Midbrain (tissue), 1 donor: ENCODE data around the gene MT1F.

Source experiments
- DNase-seq: peaks from one replicate; lab custom pipeline; 2025; lab: John Stamatoyannopoulos, UW

Gene MT1F

DNA sequence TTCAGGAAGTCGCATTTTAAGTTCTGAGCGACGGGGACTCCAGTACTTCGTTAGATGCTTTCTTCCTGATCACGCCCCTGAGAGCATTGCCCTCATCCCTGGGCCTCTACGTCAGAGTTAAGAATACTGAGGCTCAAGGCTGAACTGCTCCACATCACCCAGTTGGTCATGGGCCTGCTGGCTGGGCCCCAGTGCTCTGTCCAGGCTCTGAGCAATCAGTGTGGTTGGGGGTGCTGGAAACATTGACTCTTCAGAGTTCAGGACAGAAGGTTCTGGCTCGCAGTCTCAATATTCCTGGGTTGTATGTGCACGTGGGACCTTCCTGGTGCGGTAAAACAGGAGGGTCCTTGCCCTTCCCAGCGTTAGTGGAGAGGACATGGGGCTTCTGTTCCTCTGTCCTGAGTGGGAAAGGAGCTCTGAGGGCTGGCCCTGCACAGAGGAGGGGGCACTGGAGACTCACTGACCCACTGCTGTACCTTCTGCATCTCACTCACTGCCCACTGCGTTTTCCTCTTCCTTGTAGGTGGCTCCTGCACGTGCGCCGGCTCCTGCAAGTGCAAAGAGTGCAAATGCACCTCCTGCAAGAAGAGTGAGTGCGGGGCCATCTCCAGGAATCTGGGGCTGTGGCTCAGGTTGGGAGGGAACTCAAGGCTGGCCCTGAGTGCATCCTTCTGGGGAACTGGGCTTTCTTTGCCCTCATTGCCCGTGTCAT, 31.7 kb upstream of the MT1F start:
- no peak for DNase-seq

- no peak for DNase-seq
Observed at GRCh38 chr16:56626685-56627084, 31.1 kb upstream of the MT1F start.

DNA sequence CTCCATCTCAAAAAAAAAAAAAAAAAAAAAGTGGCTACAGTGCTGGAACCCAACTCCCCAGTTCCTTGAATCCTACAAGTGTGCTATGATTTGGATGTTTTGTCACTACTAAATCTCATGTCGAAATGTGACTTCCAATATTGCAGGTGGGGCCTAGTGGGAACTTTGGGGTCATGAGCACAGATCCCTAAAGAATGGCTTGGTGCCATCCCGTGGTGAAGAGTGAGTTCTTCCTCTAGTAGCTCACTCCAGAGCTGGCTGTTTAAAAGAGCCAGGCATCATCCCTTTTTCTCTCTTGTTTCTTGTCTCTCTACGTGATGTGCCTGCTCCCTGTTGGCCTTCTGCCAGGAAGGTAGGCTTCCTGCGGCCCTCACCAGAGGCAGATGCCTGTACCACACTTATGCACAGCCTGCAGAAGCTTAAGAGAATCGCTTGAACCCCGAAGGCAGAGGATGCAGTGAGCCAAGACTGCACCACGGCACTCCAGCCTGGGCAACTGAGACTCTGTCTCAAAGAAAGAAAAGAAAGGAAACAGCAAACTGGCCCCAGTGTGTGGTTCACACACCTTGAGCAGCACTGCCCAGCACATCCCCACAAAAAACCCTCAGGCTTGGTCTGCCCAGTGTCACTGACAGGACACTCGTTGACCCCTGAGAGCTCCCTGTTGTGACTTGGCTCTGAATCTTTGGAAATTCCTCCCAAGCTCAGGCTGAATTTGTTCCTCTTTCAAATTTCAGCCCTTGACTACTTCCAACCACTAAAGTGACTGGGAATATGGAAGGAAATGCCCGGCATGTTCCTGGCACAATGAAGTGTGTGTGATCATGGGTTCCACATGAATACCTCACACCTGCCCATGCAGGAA, 29.0 kb upstream of the MT1F start:
- no peak for DNase-seq

GRCh38 chr16:56629531-56629930, 28.2 kb upstream of the MT1F start:
- DNase-seq = no peak

DNA sequence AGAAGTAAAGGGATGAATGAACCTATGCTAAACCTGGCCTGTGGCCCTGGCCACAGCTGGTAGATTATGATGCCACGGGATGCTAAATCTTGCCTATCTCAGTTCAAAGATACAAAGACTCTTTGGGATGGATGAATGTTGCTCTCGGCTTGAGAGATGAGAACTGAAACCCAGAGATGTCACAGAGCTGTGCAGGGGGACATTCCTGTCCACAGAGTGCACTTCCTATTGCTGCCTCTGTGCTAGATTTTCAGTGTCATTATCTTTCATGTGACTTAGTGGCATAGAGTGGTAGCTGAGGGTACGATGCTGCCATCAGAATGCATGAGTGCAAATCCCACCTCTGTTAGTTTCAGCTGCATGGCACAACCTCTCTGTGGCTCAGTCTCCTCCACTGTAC, 27.6 kb upstream of the MT1F start:
- no peak for DNase-seq

DNA sequence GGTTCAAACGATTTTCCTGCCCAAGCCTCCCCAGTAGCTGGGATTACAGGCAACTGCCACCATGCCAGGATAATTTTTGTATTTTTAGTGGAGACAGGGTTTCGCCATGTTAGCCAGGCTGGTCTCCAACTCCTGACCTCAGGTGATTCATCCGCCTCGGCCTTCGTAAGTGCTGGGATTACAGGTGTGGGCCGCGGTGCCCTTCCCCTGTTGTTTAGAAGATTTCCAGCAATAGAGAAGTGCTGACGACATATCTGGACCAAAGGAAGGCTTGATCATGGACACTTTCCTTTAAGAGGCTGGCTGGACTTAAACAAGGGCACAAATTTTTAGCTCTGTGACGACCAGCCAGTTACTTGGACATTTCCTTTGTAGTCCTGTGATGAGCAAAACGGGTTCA, 26.6 kb upstream of the MT1F start:
- DNase-seq = no peak

- DNase-seq = no peak
Observed at GRCh38 chr16:56631832-56632155, 26.0 kb upstream of the MT1F start.

DNA sequence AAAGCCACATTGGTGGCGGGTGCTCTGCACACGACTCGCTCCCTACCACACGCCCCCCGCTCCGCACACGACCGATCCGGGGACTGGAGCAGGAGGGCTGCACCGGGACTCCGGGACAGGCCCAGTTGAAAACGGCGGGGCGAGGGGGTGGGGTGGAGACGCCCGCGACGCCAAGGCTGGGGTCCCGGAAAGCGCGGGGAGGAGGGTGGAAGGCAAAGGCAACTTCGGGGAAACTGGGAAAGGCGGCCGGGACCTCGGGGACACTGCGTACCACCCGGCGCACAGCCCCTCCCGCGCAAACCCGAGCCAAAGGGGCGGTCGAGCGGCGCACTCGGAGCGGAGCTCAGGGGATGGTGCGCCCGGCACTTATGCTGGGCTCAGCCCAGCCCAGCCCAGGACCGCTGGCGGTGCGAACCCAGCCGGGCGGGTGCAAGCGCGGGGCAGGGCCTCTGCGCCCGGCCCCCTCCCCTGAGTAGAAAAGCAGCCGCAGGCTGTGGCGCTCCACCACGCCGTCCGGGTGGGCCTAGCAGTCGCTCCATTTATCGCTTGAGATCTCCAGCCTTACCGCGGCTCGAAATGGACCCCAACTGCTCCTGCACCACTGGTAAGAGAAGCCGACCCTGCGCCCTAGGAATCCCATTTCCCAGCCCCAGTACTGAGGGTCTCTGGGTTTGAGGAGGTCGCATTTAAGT, 25.5 kb upstream of the MT1F start, which contains the start of gene MT1M:
Gene MT1M (plus strand): TSS at position 504 of the 692 bp plus-strand sequence. CDS start 73 bp downstream, at position 577.
- DNase-seq = peak; percentile 72

DNA sequence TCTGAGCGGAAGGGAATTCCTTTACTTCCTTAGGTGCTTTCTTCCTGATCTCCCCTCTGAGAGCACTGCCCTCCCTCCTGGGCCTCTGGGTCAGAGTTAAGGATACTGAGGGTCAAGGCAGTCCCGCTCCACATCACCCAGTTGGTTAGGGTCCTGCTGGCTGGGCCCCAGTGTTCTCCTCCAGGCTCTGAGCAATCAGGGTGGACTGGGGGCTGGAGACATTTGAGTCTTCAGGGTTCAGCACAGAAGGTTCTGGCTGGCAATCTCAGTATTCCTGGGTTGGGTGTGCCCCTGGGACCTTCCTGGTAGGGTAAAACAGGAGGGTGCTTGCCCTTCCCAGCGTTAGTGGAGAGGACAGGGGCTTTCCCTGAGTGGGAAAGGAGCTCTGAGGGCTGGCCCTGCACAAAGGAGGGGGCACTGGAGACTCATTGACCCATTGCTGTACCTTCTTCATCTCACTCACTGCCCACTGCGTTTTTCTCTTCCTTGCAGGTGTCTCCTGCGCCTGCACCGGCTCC, 24.9 kb upstream of the MT1F start:
- DNase-seq = no peak

DNA sequence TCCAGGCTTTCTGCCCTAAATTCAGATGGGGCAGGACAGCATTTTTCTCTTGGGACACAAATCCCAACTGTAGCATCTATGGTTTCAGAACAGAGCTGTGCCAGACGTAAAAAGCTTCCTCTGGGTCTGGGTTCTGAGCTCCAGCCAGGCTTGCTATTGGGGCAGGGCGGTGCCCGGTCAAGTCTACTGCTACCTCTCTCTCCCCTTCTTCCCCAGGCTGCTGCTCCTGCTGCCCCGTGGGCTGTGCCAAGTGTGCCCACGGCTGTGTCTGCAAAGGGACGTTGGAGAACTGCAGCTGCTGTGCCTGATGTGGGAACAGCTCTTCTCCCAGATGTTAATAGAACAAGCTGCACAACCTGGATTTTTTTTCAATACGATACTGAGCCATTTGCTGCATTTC, 24.2 kb upstream of the MT1F start:
- no peak for DNase-seq

DNA sequence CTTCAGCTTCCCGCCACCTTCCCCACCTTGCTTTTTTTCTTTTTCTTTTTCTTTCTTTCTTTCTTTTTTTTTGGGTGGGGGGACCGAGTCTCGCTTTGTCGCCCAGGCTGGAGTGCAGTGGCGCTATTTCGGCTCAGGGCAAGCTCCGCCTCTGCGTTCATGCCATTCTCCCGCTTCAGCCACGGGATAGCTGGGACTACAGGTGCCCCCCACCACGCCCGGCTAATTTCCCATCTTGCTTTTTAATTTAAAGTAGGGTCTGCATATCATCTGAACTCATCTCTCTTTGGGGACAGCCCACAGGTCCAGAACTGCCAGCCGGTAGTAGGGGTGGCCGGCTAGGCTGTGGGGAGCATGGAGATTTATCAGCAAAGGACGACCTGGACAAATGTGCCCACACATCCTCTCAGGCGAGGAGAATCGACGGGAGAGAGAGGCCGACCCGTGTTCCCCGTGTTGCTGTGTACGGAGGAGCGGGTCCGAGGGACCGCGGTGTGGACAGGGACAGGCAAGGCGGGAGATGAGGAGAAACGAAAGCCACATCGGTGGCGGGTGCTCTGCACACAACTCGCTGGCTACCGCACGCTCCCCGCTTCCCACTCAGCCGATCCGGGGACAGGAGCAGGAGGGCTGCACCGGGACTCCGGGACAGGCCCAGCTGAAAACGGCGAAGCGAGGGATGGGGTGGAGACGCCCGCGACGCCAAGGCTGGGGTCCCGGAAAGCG, 22.9 kb upstream of the MT1F start:
- DNase-seq = no peak

- DNase-seq = no peak
Observed at GRCh38 chr16:56635441-56635967, 22.3 kb upstream of the MT1F start.

GRCh38 chr16:56636616-56637413, 20.9 kb upstream of the MT1F start:
- DNase-seq = no peak

- peak; percentile 44 for DNase-seq
Observed at GRCh38 chr16:56637814-56638750, 19.7 kb upstream of the MT1F start, which contains the start of gene MT1A. TSS of gene MT1A (plus strand) at chr16:56638666. CDS start at chr16:56638739, 73 bp downstream.

- DNase-seq = no peak
Observed at GRCh38 chr16:56639045-56639444, 18.7 kb upstream of the MT1F start.

GRCh38 chr16:56640076-56640475, 17.7 kb upstream of the MT1F start:
- DNase-seq = no peak

DNA sequence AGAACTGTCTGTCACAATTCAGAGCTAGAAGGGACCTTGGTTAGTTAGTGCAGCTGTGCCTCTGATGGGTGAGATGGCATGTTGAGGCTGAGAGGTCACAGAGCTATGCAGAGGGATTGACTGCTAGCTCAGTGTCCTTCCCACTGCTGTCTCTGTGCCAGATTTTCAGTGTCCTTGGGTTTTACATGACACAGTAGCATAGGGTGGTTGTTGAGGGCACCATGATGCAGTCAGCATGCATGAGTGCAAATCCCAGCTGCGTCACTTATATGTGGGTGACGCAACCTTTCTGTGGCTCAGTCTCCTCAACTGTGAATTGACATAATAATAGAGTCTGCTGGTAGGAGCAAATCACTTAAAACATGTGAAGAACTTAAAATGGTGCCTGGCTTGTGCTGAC, 16.6 kb upstream of the MT1F start:
- DNase-seq = no peak

GRCh38 chr16:56643080-56643778, 14.5 kb upstream of the MT1F start:
- DNase-seq = peak; percentile 27

GRCh38 chr16:56643833-56644232, 13.9 kb upstream of the MT1F start:
- no peak for DNase-seq
